Activated CD8-positive, alpha-beta memory T cell treated with anti-CD3 and anti-CD28 coated beads, Interleukin-2, amount 10 ng/mL, durations not matched to agents 7 days and 5 days (primary cell): ENCODE data around the gene NTNG2. TPM values are rescaled to one million over a fixed set of nuclear protein-coding genes. Genes with fewer than 3 reads are reported as not detected.

Experiments
- ATAC-seq: fragments of 150-1000 bp; cut with Tn5 transposase; one replicate; pipeline ENCODE4 v1.10.0; 2021; ENCODE audit warnings: moderate library complexity
- CTCF ChIA-PET: fragments of 350-600 bp; sonication (Branson Sonifier 250); formaldehyde crosslinking; loops from one replicate; lab custom pipeline; 2021; ENCODE audit warnings: antibody characterized with exemption; lab: Charles Lee
- DNase-seq: peaks from one replicate; pipeline ENCODE4 v3.0.0-alpha.2; 2020
- H3K27ac Mint-ChIP-seq: one replicate; pipeline ENCODE4 v1.8.0; 2021; ENCODE audit warnings: mild to moderate bottlenecking, mixed read lengths
- H3K27me3 Mint-ChIP-seq: one replicate; pipeline ENCODE4 v1.8.0; 2021; ENCODE audit warnings: mixed read lengths
- H3K36me3 Mint-ChIP-seq: one replicate; pipeline ENCODE4 v1.8.0; 2021; ENCODE audit warnings: mild to moderate bottlenecking, mixed read lengths
- H3K4me1 Mint-ChIP-seq: one replicate; pipeline ENCODE4 v1.8.0; 2021; ENCODE audit warnings: mixed read lengths
- H3K4me3 Mint-ChIP-seq: one replicate; pipeline ENCODE4 v1.8.0; 2021; ENCODE audit warnings: mild to moderate bottlenecking, moderate library complexity, mixed read lengths
- H3K9me3 Mint-ChIP-seq: one replicate; pipeline ENCODE4 v1.8.0; 2022; ENCODE audit warnings: low read depth, mixed read lengths
- total RNA-seq, 2 experiments: library from RNA; stranded (reverse); gene quantifications; one replicate each; pipeline ENCODE4 v1.2.3, GENCODE V29; 2021

The NTNG2 gene
- total RNA-seq, 2 experiments from 2014 or later, result 7.9 to 14.5 TPM

GRCh38 chr9:132185073-132186009, 23.5 kb downstream of the NTNG2 start:
- CTCF ChIA-PET, result interaction anchor here (4.6 kb wide), 1 partner anchor 15 kb away, joined by 22 read pairs; no protein-coding TSS in a partner anchor
- H3K27ac Mint-ChIP-seq, result no peak overlapping the region
- H3K36me3 Mint-ChIP-seq, result no peaks in the 10 kb centered on the region
- H3K27me3 Mint-ChIP-seq, result peaks cover 28% of the 10 kb centered on the region
- H3K9me3 Mint-ChIP-seq, result no peaks in the 10 kb centered on the region
- ATAC-seq (no peak), DNase-seq (no peak)
- no peak overlapping the region for H3K4me3 Mint-ChIP-seq
- H3K4me1 Mint-ChIP-seq, result peaks cover 2% of the 10 kb centered on the region

GRCh38 chr9:132187121-132187620, 25.3 kb downstream of the NTNG2 start:
- no peak overlapping the region for H3K4me3 Mint-ChIP-seq
- CTCF ChIA-PET, result no interaction called here
- DNase-seq, result no peak

GRCh38 chr9:132190966-132191365, 29.1 kb downstream of the NTNG2 start:
- Mint-ChIP-seq H3K4me1 (no peaks in the 10 kb centered on the region), H3K27ac (no peak overlapping the region), H3K9me3 (no peaks in the 10 kb centered on the region), H3K4me3 (no peak overlapping the region), H3K27me3 (peaks cover 11% of the 10 kb centered on the region), H3K36me3 (no peaks in the 10 kb centered on the region)
- DNase-seq, result no peak
- CTCF ChIA-PET, result interaction anchor here (0.7 to 1.7 kb wide), 2 partner anchors 21 to 45 kb away, joined by 3 read pairs; no protein-coding TSS in a partner anchor
- no peak for ATAC-seq

More at GRCh38 chr9:132187121-132187620, 25.3 kb downstream of the NTNG2 start:
- H3K9me3 Mint-ChIP-seq, result no peaks in the 10 kb centered on the region
- no peak overlapping the region for H3K27ac Mint-ChIP-seq
- no peak for ATAC-seq
- H3K4me1 Mint-ChIP-seq, result peaks cover 2% of the 10 kb centered on the region
- H3K27me3 Mint-ChIP-seq, result peaks cover 20% of the 10 kb centered on the region
- H3K36me3 Mint-ChIP-seq, result no peaks in the 10 kb centered on the region

GRCh38 chr9:132192728-132193127, 30.9 kb downstream of the NTNG2 start:
- no peak overlapping the region for H3K4me3 Mint-ChIP-seq
- no peak overlapping the region for H3K27ac Mint-ChIP-seq
- no peaks in the 10 kb centered on the region for H3K9me3 Mint-ChIP-seq
- ATAC-seq (no peak), DNase-seq (no peak)
- H3K27me3 Mint-ChIP-seq, result peaks cover 2% of the 10 kb centered on the region
- no peaks in the 10 kb centered on the region for H3K4me1 Mint-ChIP-seq
- CTCF ChIA-PET, result interaction anchor here (1.1 to 1.7 kb wide), 2 partner anchors 43 to 48 kb away, joined by 3 read pairs; no protein-coding TSS in a partner anchor
- no peaks in the 10 kb centered on the region for H3K36me3 Mint-ChIP-seq

GRCh38 chr9:132193227-132194124, 31.6 kb downstream of the NTNG2 start:
- H3K27me3 Mint-ChIP-seq, result peaks cover 2% of the 10 kb centered on the region
- ATAC-seq (no peak), DNase-seq (no peak)
- no peak overlapping the region for H3K27ac Mint-ChIP-seq
- no peaks in the 10 kb centered on the region for H3K4me1 Mint-ChIP-seq
- no peak overlapping the region for H3K4me3 Mint-ChIP-seq
- H3K9me3 Mint-ChIP-seq, result no peaks in the 10 kb centered on the region
- no peaks in the 10 kb centered on the region for H3K36me3 Mint-ChIP-seq
- CTCF ChIA-PET, result no interaction called here

- no peak overlapping the region for H3K4me3 Mint-ChIP-seq
- no peaks in the 10 kb centered on the region for H3K36me3 Mint-ChIP-seq
- H3K4me1 Mint-ChIP-seq, result no peaks in the 10 kb centered on the region
- no peak overlapping the region for H3K27ac Mint-ChIP-seq
- H3K27me3 Mint-ChIP-seq, result no peaks in the 10 kb centered on the region
- DNase-seq, result no peak
- no peak for ATAC-seq
- no peaks in the 10 kb centered on the region for H3K9me3 Mint-ChIP-seq
- CTCF ChIA-PET, result no interaction called here
Observed at GRCh38 chr9:132194508-132194907, 32.6 kb downstream of the NTNG2 start.

- H3K4me3 Mint-ChIP-seq, result no peak overlapping the region
- H3K9me3 Mint-ChIP-seq, result no peaks in the 10 kb centered on the region
- ATAC-seq (no peak), DNase-seq (no peak)
- H3K27me3 Mint-ChIP-seq, result no peaks in the 10 kb centered on the region
- CTCF ChIA-PET, result no interaction called here
- no peak overlapping the region for H3K27ac Mint-ChIP-seq
- H3K36me3 Mint-ChIP-seq, result no peaks in the 10 kb centered on the region
- H3K4me1 Mint-ChIP-seq, result no peaks in the 10 kb centered on the region
Observed at GRCh38 chr9:132197315-132197714, 35.5 kb downstream of the NTNG2 start.

- no peaks in the 10 kb centered on the region for H3K36me3 Mint-ChIP-seq
- no peak overlapping the region for H3K27ac Mint-ChIP-seq
- no peak for ATAC-seq
- DNase-seq, result no peak
- H3K4me3 Mint-ChIP-seq, result no peak overlapping the region
- H3K9me3 Mint-ChIP-seq, result no peaks in the 10 kb centered on the region
- H3K27me3 Mint-ChIP-seq, result no peaks in the 10 kb centered on the region
- CTCF ChIA-PET, result no interaction called here
- H3K4me1 Mint-ChIP-seq, result no peaks in the 10 kb centered on the region
Observed at GRCh38 chr9:132197856-132198550, 36.1 kb downstream of the NTNG2 start.

- no peak overlapping the region for H3K4me3 Mint-ChIP-seq
- ATAC-seq (no peak), DNase-seq (no peak)
- no peaks in the 10 kb centered on the region for H3K27me3 Mint-ChIP-seq
- no peaks in the 10 kb centered on the region for H3K4me1 Mint-ChIP-seq
- no peaks in the 10 kb centered on the region for H3K36me3 Mint-ChIP-seq
- CTCF ChIA-PET, result interaction anchor here (1.2 kb wide), 1 partner anchor 29 kb away, joined by 4 read pairs; no protein-coding TSS in a partner anchor
- H3K27ac Mint-ChIP-seq, result no peak overlapping the region
- H3K9me3 Mint-ChIP-seq, result no peaks in the 10 kb centered on the region
Observed at GRCh38 chr9:132199056-132199455, 37.2 kb downstream of the NTNG2 start.

- CTCF ChIA-PET, result interaction anchor here (0.6 kb wide), 1 partner anchor 28 kb away, joined by 4 read pairs; no protein-coding TSS in a partner anchor
- Mint-ChIP-seq H3K4me1 (no peaks in the 10 kb centered on the region), H3K27me3 (no peaks in the 10 kb centered on the region), H3K27ac (no peak overlapping the region), H3K4me3 (no peak overlapping the region), H3K9me3 (no peaks in the 10 kb centered on the region), H3K36me3 (no peaks in the 10 kb centered on the region)
- ATAC-seq (no peak), DNase-seq (no peak)
Observed at GRCh38 chr9:132200706-132201105, 38.8 kb downstream of the NTNG2 start.

- Mint-ChIP-seq H3K36me3 (no peaks in the 10 kb centered on the region), H3K4me1 (no peaks in the 10 kb centered on the region), H3K27me3 (no peaks in the 10 kb centered on the region), H3K27ac (no peak overlapping the region), H3K4me3 (no peak overlapping the region), H3K9me3 (no peaks in the 10 kb centered on the region)
- ATAC-seq (no peak), DNase-seq (no peak)
- CTCF ChIA-PET, result interaction anchor here (0.6 kb wide), 1 partner anchor 28 kb away, joined by 4 read pairs; no protein-coding TSS in a partner anchor
Observed at GRCh38 chr9:132201139-132201538, 39.3 kb downstream of the NTNG2 start.

GRCh38 chr9:132201780-132202703, 40.2 kb downstream of the NTNG2 start:
- Mint-ChIP-seq H3K36me3 (no peaks in the 10 kb centered on the region), H3K4me3 (no peak overlapping the region), H3K4me1 (no peaks in the 10 kb centered on the region), H3K27me3 (no peaks in the 10 kb centered on the region), H3K27ac (no peak overlapping the region), H3K9me3 (no peaks in the 10 kb centered on the region)
- ATAC-seq (no peak), DNase-seq (no peak)
- CTCF ChIA-PET, result interaction anchor here (1.4 kb wide), 1 partner anchor 32 kb away, joined by 4 read pairs; no protein-coding TSS in a partner anchor
